Measurements from ENCODE around the gene TAF10. TPM values are rescaled to one million over a fixed set of nuclear protein-coding genes. Genes with fewer than 3 reads are reported as not detected.

Gene TAF10
- total and polyA plus RNA-seq, 3 experiments from 2014 or later: 173 to 336 (median 175) TPM

GRCh38 chr11:6615046-6615445, 3.0 kb upstream of the TAF10 start:
- Histone ChIP-seq H3K27ac (ENCODE audit: low read depth, low read length) (no peak overlapping the region), H3K27me3 (ENCODE audit: insufficient read depth, low read length, poor library complexity, severe bottlenecking) (no peaks in the 10 kb centered on the region), H3K9me3 (ENCODE audit: low read length) (no peaks in the 10 kb centered on the region), H3K36me3 (ENCODE audit: insufficient read depth, low read length) (peaks cover 18% of the 10 kb centered on the region), H3K4me1 (ENCODE audit: insufficient read depth, low read length) (peaks cover 41% of the 10 kb centered on the region), H3K4me3 (ENCODE audit: low read length) (no peak overlapping the region)
- ChIA-PET POLR2A (no interaction called here), CTCF (interaction anchor here (1.1 kb wide), 2 partner anchors 68 kb away, joined by 4 to 5 read pairs; partner anchors contain the start of gene MRPL17)
- Mint-ChIP-seq H3K27me3 (no peaks in the 10 kb centered on the region), H3K36me3 (peaks cover 0 to 20% (median 15%) of the 10 kb centered on the region in 3 donors), H3K4me3 (peak overlapping the region in 1 of 7 donors; percentile 68), H3K4me1 (peaks cover 25 to 29% (median 28%) of the 10 kb centered on the region in 3 donors), H3K27ac (peak overlapping the region in 3 of 8 donors; percentile 10 to 38 (median 20)), H3K9me3 (no peaks in the 10 kb centered on the region)
- no peak for DNase-seq

GRCh38 chr11:6614446-6614845, 2.4 kb upstream of the TAF10 start:
- no peaks in the 10 kb centered on the region for H3K9me3 ChIP-seq (ENCODE audit: low read length)
- H3K27me3 Mint-ChIP-seq: no peaks in the 10 kb centered on the region
- no peak overlapping the region for H3K27ac ChIP-seq (ENCODE audit: low read depth, low read length)
- peaks cover 31 to 35% (median 32%) of the 10 kb centered on the region in 3 donors for H3K4me1 Mint-ChIP-seq
- H3K36me3 Mint-ChIP-seq: peaks cover 0 to 26% (median 18%) of the 10 kb centered on the region in 3 donors
- peaks cover 36% of the 10 kb centered on the region for H3K4me1 ChIP-seq (ENCODE audit: insufficient read depth, low read length)
- ChIA-PET POLR2A (no interaction called here), CTCF (interaction anchor here (0.5 to 1.1 kb wide), 2 partner anchors 53 to 69 kb away, joined by 3 to 4 read pairs; partner anchors contain the start of gene MRPL17)
- H3K4me3 ChIP-seq (ENCODE audit: low read length): no peak overlapping the region
- H3K27ac Mint-ChIP-seq: peak overlapping the region in 1 of 8 donors; percentile 17
- H3K36me3 ChIP-seq (ENCODE audit: insufficient read depth, low read length): peaks cover 24% of the 10 kb centered on the region
- no peaks in the 10 kb centered on the region for H3K27me3 ChIP-seq (ENCODE audit: insufficient read depth, low read length, poor library complexity, severe bottlenecking)
- no peaks in the 10 kb centered on the region for H3K9me3 Mint-ChIP-seq
- DNase-seq: no peak
- no peak overlapping the region for H3K4me3 Mint-ChIP-seq

- DNase-seq: no peak
- Mint-ChIP-seq H3K27me3 (no peaks in the 10 kb centered on the region), H3K27ac (no peak overlapping the region), H3K4me1 (peaks cover 37 to 40% (median 37%) of the 10 kb centered on the region in 3 donors), H3K9me3 (no peaks in the 10 kb centered on the region), H3K4me3 (no peak overlapping the region), H3K36me3 (peaks cover 0 to 35% (median 23%) of the 10 kb centered on the region in 3 donors)
- no peaks in the 10 kb centered on the region for H3K9me3 ChIP-seq (ENCODE audit: low read length)
- no peak overlapping the region for H3K4me3 ChIP-seq (ENCODE audit: low read length)
- CTCF ChIA-PET: interaction anchor here (1.1 to 7.8 kb wide), 8 partner anchors 8 to 132 kb away, joined by 3 to 68 read pairs (median 4); partner anchors contain the start of gene MRPL17
- peaks cover 34% of the 10 kb centered on the region for H3K36me3 ChIP-seq (ENCODE audit: insufficient read depth, low read length)
- H3K27ac ChIP-seq (ENCODE audit: low read depth, low read length): no peak overlapping the region
- POLR2A ChIA-PET: interaction anchor here (1.0 to 2.4 kb wide), 3 partner anchors 58 to 223 kb away, joined by 4 to 6 read pairs (median 6); partner anchors contain the start of gene SMPD1
- H3K27me3 ChIP-seq (ENCODE audit: insufficient read depth, low read length, poor library complexity, severe bottlenecking): no peaks in the 10 kb centered on the region
- peaks cover 41% of the 10 kb centered on the region for H3K4me1 ChIP-seq (ENCODE audit: insufficient read depth, low read length)
These were observed 1.5 kb upstream of the TAF10 start for GRCh38 chr11:6613496-6613895.

- Mint-ChIP-seq H3K9me3 (no peaks in the 10 kb centered on the region), H3K27me3 (no peaks in the 10 kb centered on the region), H3K4me3 (peak overlapping the region in 6 of 7 donors; percentile 89 to 95 (median 90)), H3K36me3 (peaks cover 0 to 46% (median 24%) of the 10 kb centered on the region in 3 donors), H3K27ac (peak overlapping the region in 7 of 8 donors; percentile 93 to 99 (median 97)), H3K4me1 (peaks cover 36 to 48% (median 41%) of the 10 kb centered on the region in 3 donors)
- Histone ChIP-seq H3K4me3 (ENCODE audit: low read length) (peak overlapping the region; percentile 76), H3K9me3 (ENCODE audit: low read length) (no peaks in the 10 kb centered on the region), H3K4me1 (ENCODE audit: insufficient read depth, low read length) (peaks cover 44% of the 10 kb centered on the region), H3K27ac (ENCODE audit: low read depth, low read length) (peak overlapping the region; percentile 98), H3K36me3 (ENCODE audit: insufficient read depth, low read length) (peaks cover 46% of the 10 kb centered on the region), H3K27me3 (ENCODE audit: insufficient read depth, low read length, poor library complexity, severe bottlenecking) (no peaks in the 10 kb centered on the region)
- ChIA-PET CTCF (interaction anchor here (0.7 to 7.8 kb wide), 12 partner anchors 9 to 233 kb away, joined by 3 to 68 read pairs (median 4); partner anchors contain the start of genes ARFIP2, ILK, MRPL17 and RRP8), POLR2A (interaction anchor here (0.6 to 2.4 kb wide), 20 partner anchors 8 to 233 kb away, joined by 3 to 26 read pairs (median 6); partner anchors contain the start of genes APBB1, ARFIP2, DCHS1 and ILK)
- DNase-seq: no peak
These were observed 128 bp downstream of the TAF10 start for GRCh38 chr11:6611963-6612212.

- H3K36me3 Mint-ChIP-seq: peaks cover 0 to 46% (median 20%) of the 10 kb centered on the region in 3 donors
- H3K27me3 Mint-ChIP-seq: no peaks in the 10 kb centered on the region
- Histone ChIP-seq H3K4me1 (ENCODE audit: insufficient read depth, low read length) (peaks cover 49% of the 10 kb centered on the region), H3K27ac (ENCODE audit: low read depth, low read length) (peak overlapping the region; percentile 84), H3K36me3 (ENCODE audit: insufficient read depth, low read length) (peaks cover 44% of the 10 kb centered on the region), H3K27me3 (ENCODE audit: insufficient read depth, low read length, poor library complexity, severe bottlenecking) (no peaks in the 10 kb centered on the region), H3K4me3 (ENCODE audit: low read length) (peak overlapping the region; percentile 76), H3K9me3 (ENCODE audit: low read length) (no peaks in the 10 kb centered on the region)
- ChIA-PET CTCF (interaction anchor here (0.7 to 7.8 kb wide), 12 partner anchors 8 to 232 kb away, joined by 3 to 68 read pairs (median 4); partner anchors contain the start of genes ARFIP2, ILK, MRPL17 and RRP8), POLR2A (interaction anchor here (0.6 to 2.4 kb wide), 20 partner anchors 7 to 232 kb away, joined by 3 to 26 read pairs (median 6); partner anchors contain the start of genes APBB1, ARFIP2, DCHS1 and ILK)
- peak overlapping the region in 6 of 7 donors; percentile 89 to 95 (median 90) for H3K4me3 Mint-ChIP-seq
- peak in 2 of 5 donors; percentile 25 to 65 for DNase-seq
- peak overlapping the region in 7 of 8 donors; percentile 93 to 99 (median 97) for H3K27ac Mint-ChIP-seq
- H3K9me3 Mint-ChIP-seq: no peaks in the 10 kb centered on the region
- H3K4me1 Mint-ChIP-seq: peaks cover 31 to 50% (median 37%) of the 10 kb centered on the region in 3 donors
These were observed 689 bp downstream of the TAF10 start for GRCh38 chr11:6611092-6611962.

- H3K9me3 ChIP-seq (ENCODE audit: low read length): no peaks in the 10 kb centered on the region
- Mint-ChIP-seq H3K9me3 (no peaks in the 10 kb centered on the region), H3K36me3 (peaks cover 0 to 46% (median 16%) of the 10 kb centered on the region in 3 donors), H3K27ac (peak overlapping the region in 7 of 8 donors; percentile 93 to 99 (median 97)), H3K4me1 (peaks cover 24 to 50% (median 32%) of the 10 kb centered on the region in 3 donors), H3K27me3 (no peaks in the 10 kb centered on the region), H3K4me3 (peak overlapping the region; percentile 77 to 95 (median 90))
- H3K4me3 ChIP-seq (ENCODE audit: low read length): no peak overlapping the region
- H3K27ac ChIP-seq (ENCODE audit: low read depth, low read length): no peak overlapping the region
- DNase-seq: no peak
- peaks cover 39% of the 10 kb centered on the region for H3K36me3 ChIP-seq (ENCODE audit: insufficient read depth, low read length)
- ChIA-PET POLR2A (interaction anchor here (1.5 kb wide), 1 partner anchor 39 kb away, joined by 3 read pairs; no protein-coding TSS in a partner anchor), CTCF (interaction anchor here (1.1 to 7.8 kb wide), 5 partner anchors 9 to 231 kb away, joined by 3 to 68 read pairs (median 5); partner anchors contain the start of genes MRPL17 and TPP1)
- H3K4me1 ChIP-seq (ENCODE audit: insufficient read depth, low read length): peaks cover 57% of the 10 kb centered on the region
- H3K27me3 ChIP-seq (ENCODE audit: insufficient read depth, low read length, poor library complexity, severe bottlenecking): no peaks in the 10 kb centered on the region
These were observed 1.4 kb downstream of the TAF10 start for GRCh38 chr11:6610591-6610990.

GRCh38 chr11:6609502-6610015, 2.5 kb downstream of the TAF10 start:
- Histone ChIP-seq H3K36me3 (ENCODE audit: insufficient read depth, low read length) (peaks cover 37% of the 10 kb centered on the region), H3K4me3 (ENCODE audit: low read length) (no peak overlapping the region), H3K27me3 (ENCODE audit: insufficient read depth, low read length, poor library complexity, severe bottlenecking) (no peaks in the 10 kb centered on the region), H3K4me1 (ENCODE audit: insufficient read depth, low read length) (peaks cover 67% of the 10 kb centered on the region), H3K27ac (ENCODE audit: low read depth, low read length) (no peak overlapping the region), H3K9me3 (ENCODE audit: low read length) (no peaks in the 10 kb centered on the region)
- Mint-ChIP-seq H3K4me3 (peak overlapping the region; percentile 21 to 90 (median 52)), H3K36me3 (peaks cover 0 to 46% (median 13%) of the 10 kb centered on the region in 3 donors), H3K27ac (peak overlapping the region in 7 of 8 donors; percentile 55 to 98 (median 96)), H3K9me3 (no peaks in the 10 kb centered on the region), H3K4me1 (peaks cover 23 to 46% (median 32%) of the 10 kb centered on the region in 3 donors), H3K27me3 (no peaks in the 10 kb centered on the region)
- DNase-seq: no peak
- ChIA-PET POLR2A (interaction anchor here (2.8 kb wide), 1 partner anchor 9 kb away, joined by 11 read pairs; the partner anchor contains the start of gene TPP1), CTCF (interaction anchor here (1.3 to 7.8 kb wide), 2 partner anchors 8 to 74 kb away, joined by 3 to 68 read pairs; partner anchors contain the start of gene MRPL17)

All from CD8-positive, alpha-beta memory T cell (primary cell).